NCI-H1930 (cell line): ENCODE data around the gene PHF24.
"Not testable (repeated sequence)": the region's sequence is repeated elsewhere in the genome, so short reads cannot be mapped to it uniquely, and the experiment has no call there.

Source experiments
- DNase-seq, 2 experiments: peaks; one replicate each; lab custom pipeline; 2025; lab: John Stamatoyannopoulos, UW

Gene PHF24

DNA sequence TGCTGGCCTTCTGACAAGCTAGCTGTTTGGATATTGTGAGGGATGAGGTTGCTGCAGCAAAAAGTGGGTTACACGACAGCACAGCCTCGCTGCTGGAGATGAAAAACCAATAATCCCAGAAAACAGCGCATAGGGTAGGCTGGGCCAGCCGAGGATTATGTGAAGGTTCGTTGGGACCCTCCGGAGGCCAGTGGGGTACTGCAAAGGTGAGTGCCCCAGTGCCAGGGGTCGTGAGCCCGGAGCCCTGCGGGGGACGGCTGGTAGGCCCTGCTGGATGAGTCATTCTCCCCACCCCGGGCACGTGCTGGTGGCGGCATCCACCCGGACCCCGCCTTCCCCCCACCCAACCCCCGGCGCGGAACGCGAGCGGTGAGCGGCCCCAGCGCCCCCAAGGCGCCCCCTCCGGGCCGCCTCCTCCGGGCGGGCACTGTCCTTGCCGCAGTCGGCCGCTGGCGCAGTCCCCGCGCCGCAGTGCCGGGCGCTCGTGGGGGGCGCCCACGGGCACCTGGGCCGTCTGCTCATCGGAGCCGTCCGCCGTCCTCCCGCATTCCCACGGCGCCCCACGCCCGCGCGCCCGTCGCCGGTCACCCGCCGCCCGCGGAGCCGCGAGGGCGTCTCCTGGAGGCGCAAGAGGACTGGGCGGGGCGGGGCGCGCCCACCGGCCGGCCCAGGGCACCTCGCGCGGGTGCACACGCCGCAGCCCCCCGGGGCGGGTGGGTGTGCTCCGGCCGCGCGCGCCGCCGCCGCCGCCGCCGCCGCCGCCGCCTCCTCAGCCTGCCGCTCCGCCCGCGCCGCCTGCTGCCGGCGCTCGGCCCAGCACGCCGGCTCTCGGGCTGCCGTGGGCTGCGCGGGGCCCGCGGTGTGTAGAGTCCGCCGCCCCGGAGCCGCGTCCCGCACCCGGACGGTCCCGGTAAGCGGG lies at the start of gene PHF24:
TSS of gene PHF24 (plus strand) at position 794 of the 919 bp plus-strand sequence. CDS start 13,014 bp downstream, outside the sequence.
- DNase-seq: peak in 1 of 2 experiments; percentile 29

DNA sequence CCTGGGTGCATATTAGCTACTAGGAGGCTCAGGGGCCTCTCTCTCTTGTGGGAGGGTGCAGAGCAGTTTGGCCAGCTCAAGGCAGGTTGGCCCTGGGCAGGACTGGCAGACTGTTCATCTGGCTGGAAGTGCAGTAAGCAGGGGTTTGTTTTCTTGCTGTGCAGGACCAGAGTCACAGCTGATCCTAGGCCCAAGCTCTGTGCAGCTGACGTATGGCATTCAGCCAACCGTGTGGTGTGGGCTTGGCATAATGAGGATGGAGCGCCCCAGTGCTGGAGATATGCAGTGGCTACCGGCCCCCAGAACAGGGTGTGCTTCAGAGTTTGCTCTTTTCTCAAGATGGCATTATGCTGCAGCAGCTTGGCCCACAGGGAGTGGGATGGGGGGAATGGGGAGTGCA lies 31.0 kb upstream of the PHF24 start:
- DNase-seq: no peak

DNA sequence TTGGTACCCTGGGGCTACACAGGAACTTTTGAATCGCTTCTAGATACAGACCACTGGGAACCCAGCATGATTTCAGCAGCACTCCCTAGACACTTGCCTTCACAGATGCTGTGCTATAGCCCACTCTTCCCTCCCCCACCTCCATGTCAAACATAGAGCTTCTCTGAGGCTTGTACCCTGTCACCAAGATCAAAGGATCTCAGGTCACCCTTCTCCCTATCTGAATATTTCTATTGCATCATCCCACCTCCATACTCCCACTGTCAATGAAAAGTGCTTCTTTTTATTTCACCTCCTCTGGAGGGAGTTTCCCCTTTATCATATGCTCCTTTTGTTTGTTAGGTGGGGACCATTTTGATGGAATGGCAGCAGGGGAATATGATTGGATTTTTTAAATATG lies 29.2 kb upstream of the PHF24 start:
- DNase-seq: no peak

DNA sequence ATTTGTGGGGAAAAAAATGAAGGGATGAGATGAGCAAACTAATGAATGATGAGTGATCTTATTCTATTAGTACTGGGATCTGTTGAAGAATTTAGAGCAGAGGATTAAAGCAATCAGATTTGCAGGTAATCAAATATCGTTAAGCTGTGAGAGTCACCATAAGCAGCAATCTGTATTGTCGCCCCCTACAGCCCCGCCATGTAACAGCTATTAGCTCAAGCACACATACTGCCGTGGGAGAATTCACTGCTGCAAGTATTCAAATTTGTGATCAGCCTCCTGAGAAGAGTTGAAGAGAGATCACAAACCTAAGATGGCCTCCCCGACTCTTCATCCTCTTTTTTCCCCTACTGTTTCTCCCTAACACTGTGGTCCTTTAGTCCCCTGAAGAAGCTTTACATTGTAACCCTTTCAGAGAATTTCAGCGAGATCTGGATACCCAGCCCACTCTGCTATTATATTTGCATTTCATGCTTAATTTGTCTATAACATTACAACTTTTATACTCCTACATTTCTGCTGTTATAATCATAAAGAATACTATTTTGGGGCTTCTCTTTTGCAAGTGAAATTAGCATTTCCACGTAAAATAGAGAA lies 28.5 kb upstream of the PHF24 start:
- peak in 1 of 2 experiments; percentile 49 for DNase-seq

DNA sequence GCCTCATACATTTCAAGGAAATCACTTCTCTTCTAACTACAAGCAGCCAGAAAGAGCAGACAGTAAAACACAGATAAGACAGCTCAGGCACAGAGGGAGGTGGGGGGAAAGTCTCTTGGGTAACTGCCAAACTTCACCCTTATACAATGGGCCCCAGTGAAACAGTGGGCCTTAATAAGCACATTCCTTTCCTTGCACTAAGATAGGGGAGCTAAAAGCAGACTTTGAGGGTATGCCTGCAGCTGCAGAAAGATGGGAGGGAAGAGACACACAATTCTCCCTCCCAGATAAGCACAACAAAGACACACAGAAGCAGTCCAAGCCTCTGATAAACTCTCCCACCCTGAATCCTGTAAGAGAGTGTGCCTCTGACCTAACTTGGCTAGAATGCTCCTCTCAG lies 18.1 kb upstream of the PHF24 start:
- not testable (repeated sequence) for DNase-seq

DNA sequence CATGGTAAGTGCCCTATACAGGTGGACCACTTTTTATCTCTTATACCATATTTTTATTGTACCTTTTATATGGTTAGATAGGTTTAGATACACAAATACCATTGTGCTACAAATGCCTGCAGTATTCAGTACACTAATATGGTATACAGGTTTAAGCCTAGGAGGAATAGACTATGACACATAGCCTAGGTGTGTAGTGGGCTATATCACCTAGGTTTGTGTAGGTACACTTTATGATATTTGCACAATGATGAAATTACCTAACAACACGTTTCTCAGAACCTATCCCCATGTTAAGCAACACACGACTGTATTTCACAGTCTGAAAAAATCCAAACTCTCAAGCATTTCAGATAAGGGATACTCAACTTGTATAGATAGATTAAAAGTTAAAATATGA lies 9.6 kb upstream of the PHF24 start:
- DNase-seq: no peak

DNA sequence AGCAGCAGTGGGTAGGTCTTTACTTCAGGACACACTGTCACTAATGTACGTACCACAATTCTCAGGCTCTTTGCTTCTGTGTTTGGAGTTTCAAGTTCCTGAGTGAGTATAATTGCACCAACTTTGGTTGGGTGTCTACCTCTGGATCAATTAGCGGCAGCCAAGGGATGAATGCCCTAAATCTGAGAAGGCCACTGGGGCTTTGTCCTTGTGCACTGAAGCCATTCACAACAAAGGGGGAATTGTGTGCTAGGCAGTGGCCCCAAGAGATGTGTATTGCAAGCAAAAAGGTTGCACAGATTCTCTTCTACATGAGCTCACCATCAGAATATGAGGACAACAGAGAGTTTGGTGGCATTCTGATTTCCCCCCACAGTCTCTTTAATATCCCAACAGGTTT lies 3.9 kb upstream of the PHF24 start:
- DNase-seq: no peak

DNA sequence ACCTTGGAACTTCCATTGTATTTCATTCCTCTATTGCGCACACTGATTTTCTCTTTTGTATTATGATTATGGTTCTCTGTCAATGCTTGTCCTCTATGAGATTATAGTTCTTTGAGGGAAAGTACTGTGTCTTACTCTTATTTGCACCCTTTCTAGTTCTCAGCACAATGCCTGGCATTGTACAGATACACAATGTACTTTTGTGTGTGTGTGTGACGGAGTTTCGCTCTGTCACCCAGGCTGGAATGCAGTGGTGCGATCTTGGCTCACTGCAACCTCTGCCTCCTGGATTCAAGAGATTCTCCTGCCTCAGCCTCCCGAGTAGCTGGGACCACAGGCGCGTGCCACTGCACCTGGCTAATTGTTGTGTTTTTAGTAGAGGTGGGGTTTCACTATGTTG lies 2.0 kb upstream of the PHF24 start:
- not testable (repeated sequence) for DNase-seq

DNA sequence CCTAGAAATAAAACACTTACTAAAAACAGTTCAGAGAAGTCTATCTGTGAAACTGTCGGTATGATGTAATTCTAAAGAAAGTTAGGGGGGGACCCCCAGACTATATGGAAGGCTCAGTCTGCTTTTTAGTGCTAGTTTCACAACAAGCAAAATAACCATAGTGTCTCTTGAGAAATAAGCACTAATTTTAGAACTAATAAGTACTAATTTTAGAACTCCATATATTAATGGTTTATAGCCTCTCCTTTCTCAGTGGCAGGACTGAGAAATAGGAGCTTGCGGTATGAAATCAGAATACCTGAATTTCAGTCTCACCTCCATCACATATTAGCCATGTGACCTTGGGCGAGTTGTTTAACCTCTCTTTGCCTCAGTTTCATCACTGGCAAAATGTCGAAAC lies 1.4 kb upstream of the PHF24 start:
- DNase-seq: no peak

DNA sequence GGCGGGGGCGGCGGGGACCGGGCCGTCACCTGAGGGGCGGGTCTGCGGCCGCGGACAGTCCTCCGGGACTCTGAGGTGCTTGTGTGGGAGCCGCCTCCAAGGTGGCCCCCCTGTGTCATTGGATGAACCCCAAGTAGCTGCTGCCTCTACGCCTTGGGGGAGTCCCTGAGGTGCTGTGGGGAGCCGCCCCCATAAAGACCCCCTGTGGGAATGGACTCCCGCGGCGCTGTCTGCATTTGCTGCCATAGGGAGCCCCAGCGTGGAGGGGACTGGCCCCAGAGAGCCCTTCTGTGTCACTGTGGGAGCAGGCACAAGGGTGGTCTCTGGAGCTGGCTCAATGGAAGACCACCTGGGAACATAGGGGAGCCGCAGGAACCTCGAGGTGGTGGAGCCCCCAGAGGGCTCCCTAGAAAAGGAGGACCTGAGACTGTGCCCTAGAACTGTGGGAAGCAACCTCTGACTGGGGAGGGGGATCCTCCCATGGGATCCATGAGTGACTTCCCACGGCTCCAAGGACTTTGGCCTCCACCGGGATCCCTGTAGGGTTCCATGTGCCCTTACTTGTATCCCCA lies 412 bp downstream of the PHF24 start:
- DNase-seq: no peak

DNA sequence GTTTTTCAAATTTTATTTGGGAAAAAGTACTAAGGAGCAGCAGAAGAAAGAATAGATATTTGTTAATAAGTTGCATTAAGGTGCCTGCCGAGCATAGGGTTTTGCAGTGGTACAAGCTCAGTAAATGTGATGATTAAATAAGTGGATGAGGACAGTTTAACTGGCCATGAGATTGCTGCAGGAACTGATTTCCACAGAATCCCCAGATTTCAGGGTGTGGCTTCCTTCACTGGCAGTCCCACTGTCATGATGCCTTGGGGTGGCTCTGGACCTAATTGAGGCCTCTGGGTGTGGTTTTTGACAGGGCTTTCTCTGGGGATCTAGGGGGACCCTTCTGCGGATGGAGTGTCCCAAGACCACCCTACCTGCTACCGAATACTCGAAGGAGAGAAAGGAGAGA lies 1.4 kb downstream of the PHF24 start:
- no peak for DNase-seq

DNA sequence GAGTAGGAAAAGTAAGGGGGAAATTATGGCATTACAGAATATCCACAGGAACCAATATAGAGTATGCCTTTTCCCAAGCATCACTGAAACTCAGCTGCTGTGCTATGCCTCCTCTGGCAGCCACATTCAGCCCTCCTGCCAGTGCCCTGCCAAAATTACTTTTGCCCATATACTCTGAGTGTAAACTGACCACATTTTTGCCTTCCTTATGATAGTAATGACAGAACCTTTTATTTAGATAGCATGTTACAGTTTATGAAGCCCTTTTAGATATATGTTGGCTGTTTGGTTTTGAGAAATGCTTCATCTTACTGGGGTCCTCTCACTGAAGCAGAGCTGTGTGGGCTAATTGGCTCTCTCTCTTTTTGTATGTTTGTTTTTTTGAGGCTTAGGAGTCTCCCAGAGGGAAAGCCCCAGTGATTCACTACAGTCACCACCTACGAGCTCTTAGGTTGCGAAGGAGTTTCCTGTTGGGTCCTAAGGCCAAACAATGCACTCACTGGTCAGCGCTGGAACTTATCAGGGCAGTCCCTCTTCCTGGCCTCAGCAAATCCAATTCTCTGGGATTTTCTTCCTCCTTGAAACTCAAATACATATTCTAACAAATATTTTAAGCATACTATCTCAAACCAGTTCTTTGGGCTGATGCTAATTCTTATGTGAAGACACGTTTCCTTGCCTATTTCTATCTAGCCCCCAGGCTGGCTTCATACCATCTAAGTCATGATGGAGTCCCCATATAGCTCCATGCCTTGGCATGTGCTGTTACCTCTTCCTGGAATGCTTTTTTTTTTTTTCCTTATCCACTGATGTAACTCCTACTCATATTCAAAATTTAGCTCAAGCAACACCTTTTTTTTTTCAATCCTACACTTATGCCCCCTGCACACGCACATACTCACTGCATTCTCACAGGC lies 3.7 kb downstream of the PHF24 start:
- DNase-seq: no peak

DNA sequence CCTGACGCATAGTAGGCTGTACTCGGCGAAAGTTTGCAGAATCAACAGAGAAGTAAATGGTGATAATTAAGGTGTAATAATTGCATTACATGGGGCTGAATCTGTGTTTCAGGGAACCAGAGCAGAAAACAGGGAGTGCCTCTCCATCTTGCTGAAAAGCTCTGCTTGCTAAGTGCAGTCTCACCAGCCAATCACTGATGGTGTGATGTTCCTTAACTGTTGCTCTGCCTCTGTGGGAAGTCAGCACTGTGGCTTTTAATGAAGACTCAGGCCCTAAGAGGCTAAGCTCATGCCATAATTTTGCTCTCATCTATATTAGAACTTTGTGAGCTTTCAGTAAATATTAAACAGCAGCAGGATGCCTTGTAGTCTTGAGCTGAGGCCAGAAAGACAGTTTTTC lies 4.5 kb downstream of the PHF24 start:
- DNase-seq: no peak

DNA sequence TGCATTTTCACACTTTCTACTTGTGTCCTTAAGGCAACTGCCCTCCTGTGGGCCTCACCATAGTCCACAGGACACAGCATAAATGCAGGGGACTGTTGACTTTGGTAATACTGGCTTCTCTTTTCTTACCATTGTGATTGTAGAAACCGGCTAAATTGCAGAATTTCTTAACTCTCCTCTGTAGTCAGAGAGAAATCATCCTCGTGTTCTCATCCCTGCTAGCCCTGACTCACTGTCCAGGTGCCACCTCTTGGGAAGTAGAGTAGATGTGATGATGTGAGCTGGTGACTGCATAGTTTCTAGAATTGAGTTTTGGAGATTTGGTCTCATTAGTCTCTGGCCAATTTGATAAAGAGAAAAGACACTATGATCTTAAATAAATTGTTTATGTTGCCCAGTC lies 5.5 kb downstream of the PHF24 start:
- DNase-seq: no peak

DNA sequence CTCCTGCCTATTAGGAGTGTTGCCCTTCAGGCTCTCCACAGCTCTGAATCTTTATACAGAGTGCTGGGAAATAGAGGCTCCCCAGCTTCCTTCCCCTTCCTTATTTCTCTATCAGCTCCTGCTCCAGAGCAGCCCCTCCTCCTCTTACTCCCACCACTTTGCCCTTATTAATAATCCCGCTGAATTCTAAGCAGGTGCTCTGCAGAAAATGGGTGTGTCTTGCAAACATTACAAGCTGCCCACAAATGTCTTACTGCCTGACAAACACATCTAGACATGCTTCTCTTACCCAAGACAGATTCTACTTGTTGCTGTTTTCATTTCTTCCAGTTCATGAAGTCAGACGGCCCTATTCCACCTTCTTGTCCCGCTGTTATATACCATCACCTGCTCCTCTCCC lies 6.4 kb downstream of the PHF24 start:
- DNase-seq: no peak

DNA sequence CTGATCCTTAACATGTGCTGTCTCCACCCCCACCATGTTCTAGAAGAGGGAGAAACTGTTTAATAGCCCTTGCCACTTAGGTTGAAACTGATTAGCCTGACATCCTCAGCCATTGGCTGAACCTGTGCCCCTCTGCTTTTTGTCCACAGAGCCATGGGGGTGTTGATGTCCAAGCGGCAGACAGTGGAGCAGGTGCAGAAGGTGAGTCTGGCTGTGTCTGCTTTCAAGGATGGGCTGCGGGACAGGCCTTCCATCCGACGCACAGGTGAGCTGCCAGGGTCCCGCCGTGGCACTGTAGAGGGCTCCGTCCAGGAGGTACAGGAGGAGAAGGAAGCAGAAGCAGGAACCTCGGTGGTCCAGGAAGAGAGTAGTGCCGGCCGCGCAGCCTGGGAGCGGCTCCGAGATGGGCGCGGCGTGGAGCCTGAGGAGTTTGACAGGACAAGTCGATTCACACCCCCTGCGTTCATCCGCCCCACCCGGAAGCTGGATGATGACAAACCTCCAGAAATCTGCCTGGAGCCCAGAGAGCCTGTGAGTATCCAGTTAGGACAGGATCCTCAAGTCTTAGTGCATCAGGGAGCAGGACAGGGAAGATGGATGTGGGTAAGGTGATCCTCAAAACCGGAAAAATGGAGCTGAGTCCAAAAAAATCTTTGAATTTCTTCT lies 13.2 kb downstream of the PHF24 start:
- no peak for DNase-seq

DNA sequence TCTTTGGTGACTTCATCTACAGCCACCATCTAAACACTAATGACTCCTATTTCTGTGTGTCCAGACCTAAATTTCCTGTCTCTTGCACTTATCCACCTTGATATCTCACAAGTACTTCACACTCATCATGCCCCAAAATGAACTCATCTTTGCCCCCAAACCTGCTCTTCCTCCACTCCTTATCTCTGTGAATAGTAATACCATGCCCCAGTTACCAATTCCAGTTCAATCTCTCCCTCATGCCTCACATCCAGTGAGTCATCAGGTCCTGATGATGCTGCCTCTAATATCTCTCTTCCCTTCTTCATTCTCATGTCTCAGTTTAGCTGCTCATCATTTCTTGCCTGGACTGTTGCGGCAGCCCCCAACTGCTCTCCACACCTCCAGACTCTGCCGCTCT lies 16.6 kb downstream of the PHF24 start:
- DNase-seq: no peak

DNA sequence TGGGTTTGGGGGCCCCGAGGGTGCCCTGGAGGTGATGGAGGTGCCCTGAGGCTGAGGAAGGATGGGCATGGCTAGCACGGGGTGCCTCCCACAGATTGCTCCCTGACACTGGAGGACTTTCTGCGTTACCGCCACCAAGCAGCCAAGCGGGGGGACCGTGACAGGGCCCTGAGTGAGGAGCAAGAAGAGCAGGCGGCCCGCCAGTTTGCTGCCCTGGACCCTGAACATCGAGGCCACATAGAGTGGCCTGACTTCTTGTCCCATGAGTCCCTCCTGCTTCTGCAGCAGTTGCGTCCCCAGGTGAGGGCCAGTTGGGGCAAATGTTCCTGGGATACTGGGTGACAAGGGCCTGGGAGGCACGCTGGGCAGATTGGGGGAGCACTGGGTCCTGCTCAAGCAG lies 18.4 kb downstream of the PHF24 start:
- DNase-seq: no peak

DNA sequence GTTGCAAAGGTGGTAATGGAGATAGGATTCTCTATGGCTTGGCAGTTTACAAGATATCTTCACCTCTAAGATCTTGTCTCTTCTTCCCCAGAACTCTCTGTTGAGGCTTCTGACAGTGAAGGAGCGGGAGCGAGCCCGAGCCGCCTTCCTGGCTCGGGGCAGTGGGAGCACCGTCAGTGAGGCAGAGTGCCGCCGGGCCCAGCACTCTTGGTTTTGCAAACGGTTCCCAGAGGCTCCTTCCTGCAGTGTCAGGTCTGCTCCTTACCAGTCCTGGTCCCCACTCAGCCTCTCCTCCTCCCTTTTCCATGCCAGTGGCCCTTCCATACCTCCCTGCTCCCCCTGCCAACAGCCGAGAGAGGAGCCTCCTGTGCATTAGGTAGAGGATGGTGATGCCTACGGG lies 18.9 kb downstream of the PHF24 start:
- DNase-seq: no peak

DNA sequence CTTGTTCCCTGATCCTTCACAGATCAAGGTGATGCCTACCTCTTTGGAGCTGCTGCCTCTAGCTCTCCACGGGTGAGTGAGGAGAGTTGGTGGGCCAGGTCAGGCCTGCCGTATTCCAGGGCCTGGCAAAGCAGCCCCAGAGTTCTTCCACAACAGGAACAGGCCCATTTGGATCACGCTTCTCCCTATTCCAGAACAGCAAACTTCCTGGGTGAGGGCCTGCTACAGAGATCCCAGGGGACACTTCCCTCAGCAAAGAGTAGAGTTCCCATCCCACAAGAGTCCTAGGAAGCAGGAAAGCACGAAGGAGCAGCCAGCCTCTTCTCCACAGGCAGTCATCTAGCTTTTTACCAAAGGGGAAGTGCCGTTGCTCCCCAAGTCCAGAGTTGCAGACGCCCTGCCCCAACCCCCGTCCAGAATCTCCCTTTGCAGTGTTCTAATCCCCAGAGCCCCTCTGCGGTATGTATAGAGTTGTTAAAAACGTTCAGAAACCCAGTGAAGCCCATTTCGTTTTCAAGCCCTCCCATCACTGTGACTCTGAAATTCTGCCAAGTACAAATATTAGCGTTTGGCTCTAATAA lies 22.2 kb downstream of the PHF24 start:
- no peak for DNase-seq

DNA sequence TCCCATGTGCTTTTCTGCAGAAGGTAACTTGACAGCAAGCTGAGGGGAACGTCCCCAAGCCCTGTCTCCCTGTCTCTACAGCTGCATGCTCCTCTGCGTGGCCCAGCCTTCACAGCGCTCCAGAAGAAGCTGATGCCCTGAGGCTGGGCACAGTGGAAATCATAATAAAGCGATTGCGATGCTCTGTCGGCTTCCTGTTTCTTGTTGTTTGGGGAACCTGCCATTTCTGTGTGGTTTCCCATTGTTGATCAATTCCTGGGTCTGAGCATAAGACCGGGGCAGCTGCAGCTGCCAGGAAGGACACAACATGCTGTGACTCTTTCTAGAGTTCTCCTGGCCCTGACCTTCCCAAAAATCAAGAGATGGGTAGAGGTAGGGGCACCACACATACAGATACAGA lies 24.3 kb downstream of the PHF24 start:
- no peak for DNase-seq
